Cardiac septum (tissue), 1 donor: Measurements from ENCODE around the gene GREM1. TPM values are rescaled to one million over a fixed set of nuclear protein-coding genes. Genes with fewer than 3 reads are reported as not detected.

ENCODE experiments used
- DNase-seq: peaks from one replicate; pipeline ENCODE4 v3.0.0-alpha.2; 2020; ENCODE audit warnings: low spot score
- intact Hi-C: fragments of 100-400 bp; cut with DNase I; formaldehyde crosslinking; loops from one replicate; pipeline ENCODE4 v1.14.0; 2022
- long read RNA-seq: library from polyadenylated mRNA; unstranded; transcript quantifications from one replicate; pipeline ENCODE4 v2.0.0, GENCODE V29; 2021
- total RNA-seq: library from RNA; stranded (reverse); fragmentation: NEBNext Ultra II Directional; extraction: Animal tissue kit (Norgen Biotek cat#: 25700); gene quantifications from one replicate; pipeline ENCODE4 v1.2.1, GENCODE V29; 2021
- donor health status: DM: no; HTN: no; CAD: no.

The GREM1 gene
- 0.59 TPM for total RNA-seq
- long read RNA-seq = 0 reads

DNA sequence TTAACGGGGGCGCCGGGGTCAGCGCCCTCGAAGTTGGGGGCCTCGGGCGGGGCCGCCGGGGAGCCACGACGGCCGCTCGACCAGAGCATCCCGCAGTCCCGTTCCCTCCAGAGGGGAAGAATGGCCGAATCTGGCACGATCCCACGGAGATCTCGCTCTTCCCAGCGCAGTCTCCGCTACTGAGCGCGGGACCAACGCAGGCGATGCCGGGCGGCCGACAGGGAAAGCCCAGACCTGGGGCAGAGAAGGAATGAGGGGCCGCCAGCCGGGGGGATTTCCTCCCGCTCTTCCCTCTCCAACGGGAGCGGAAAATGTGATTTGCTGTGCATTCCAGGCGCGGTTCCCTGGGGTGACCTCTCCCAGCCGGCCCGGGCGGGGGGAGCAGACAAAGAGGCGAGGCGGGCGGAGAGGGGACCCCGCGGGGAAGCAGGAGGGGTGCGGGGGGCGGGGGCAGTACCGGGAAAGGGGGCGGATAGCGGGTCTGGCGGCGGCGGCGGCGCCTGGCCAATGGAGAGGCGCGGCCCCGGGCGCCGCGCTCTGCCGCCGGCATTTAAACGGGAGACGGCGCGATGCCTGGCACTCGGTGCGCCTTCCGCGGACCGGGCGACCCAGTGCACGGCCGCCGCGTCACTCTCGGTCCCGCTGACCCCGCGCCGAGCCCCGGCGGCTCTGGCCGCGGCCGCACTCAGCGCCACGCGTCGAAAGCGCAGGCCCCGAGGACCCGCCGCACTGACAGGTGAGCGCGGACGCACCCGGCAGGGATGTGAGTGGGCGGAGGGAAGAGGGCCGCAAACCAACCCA is at the start of gene GREM1:
Gene GREM1, plus strand, starts transcription at position 579 of the 801 bp plus-strand sequence. CDS start 12,687 bp downstream, outside the sequence.
- intact Hi-C loops = no loop called here
- DNase-seq = no peak

DNA sequence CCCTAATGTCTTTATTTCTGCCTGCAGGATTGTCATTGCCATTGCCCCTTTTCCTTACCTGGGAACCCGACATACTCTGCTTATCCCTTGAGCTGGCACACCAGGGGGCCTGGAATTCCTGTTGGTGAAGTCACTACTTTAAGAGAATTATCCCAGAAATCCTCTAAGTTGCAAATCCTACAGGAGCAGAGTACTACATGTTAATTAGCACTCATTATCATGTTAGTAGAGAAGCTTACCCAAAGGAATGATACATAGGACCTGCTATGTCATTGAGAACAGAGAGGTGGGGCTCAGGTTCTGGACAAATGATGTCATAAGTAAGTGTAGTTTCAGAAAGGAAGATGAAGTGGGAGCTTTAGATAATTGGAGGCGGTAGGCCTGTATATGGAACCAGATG is 48.9 kb upstream of the GREM1 start:
- intact Hi-C loops = loop anchor here (10.0 kb wide), 1 partner anchor 286 kb away; no protein-coding TSS in a partner anchor
- no peak for DNase-seq

DNA sequence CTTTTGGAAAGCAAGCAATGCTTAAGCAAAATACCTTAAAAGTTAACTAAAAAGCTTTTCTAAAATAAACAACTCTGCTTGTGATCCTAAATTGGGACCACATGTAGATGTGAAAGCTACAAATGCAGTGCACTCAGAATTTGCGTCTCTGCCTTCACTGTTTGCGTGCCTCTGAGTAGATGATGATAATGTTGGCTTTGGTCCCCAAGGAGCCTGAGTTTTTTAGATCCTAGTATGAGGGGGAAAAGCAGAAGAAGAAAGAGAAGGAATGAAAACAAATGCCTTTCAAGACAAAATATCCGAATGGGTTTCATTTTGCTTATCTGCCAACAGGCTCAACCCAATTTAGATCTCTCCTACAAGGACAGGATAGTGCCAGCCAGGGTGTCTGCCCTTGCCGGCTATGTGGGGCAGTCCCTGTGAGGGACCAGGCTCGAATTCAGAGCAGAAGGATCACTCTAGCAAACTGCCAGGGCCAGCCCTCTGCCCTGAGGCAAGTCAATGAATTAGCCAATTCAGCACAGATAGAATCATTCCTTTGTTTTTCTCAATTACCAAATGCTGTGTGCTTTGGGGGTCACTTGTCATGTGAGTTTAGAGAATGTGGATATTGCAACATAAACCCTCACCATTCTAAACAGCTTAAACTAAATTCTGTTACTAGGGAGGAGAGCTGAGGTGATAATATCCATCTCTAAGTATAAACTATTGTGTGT is 47.8 kb upstream of the GREM1 start:
- DNase-seq = no peak
- intact Hi-C loops = loop anchor here (10.0 kb wide), 1 partner anchor 285 kb away; no protein-coding TSS in a partner anchor

DNA sequence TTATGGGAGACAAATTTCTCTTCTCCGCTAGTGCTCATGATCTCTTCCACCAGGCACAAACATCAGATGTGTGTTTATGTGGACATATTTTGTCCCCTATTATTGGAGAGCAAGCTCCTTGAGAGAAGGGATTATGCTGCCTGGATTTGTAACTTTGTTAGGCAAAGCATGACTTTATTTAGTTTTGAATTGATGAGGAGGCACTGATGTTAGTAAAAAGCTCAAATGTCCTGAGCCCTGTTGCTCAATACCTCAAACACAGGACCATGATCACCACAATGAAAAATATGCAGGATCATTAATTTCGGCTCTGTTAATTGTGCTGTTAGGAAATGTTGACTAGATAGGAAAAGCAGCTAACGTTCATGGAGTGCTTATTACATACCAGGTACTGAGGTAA is 47.2 kb upstream of the GREM1 start:
- intact Hi-C loops = no loop called here
- no peak for DNase-seq

DNA sequence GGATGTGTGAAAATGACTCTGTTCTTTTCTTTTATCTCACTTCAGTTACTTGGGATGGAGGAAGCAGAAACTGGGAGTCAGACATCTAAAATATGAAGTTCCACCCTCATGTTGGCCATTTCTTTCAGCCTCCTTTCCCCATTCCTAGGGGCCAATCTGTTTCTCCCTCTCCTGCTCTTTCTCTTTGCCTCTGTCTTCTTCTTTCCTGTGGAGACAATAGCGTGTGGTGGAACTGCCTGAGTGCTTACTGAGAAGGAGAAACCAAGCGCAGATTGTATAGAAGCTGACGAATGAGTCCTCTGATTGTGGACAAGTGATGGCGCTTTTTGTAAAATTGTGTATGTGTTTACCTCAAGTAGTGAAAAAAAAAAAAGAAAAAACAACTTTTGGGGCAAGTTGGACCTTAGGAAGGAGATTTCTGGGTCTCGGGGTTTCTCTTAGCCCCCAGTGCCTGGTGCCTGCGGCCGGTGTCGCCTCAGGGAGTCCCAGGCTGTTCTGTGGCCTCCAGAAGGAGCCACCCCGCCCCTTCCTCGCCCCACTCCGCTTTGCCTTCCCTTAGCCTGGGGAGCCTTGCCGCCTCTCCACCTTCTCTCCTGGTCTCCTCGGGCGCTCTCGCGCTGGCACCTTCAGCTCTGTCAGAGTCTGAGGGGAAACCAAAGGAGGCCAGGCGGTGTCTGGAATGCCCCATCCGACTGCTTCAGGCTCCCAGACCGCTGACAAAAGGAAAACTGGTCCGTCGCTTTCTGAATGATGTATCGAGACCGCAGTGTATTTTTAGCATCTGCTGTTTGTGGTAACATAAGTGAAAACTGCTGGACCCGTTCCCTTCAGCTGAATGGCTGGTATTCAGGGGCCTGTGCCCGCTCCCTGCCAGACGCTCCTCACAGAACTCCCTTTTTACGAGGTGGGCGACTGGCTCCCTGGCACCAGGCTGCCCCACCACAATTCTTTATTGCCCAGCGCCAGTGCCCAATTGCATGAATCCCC is 46.2 kb upstream of the GREM1 start:
- intact Hi-C loops = no loop called here
- DNase-seq = no peak

DNA sequence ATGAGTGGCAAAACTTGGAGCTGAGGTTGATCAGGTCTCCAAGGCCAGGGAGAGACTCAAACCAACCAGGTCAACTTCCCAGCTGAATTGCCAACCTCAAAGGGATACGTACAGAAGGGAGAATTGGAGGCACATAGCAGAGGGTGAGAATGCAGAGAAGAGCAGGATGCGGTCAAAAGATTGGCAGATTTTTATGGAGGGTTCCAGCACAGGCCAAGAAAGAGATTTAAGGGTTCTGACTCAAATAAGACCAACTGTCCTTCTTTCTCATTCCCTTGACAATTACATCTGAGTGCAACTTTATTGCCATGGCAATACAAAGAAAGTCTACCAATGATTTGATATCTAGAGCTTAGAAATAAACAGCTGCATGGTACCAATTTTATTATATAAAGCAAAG is 43.1 kb upstream of the GREM1 start:
- DNase-seq = no peak
- intact Hi-C loops = no loop called here

DNA sequence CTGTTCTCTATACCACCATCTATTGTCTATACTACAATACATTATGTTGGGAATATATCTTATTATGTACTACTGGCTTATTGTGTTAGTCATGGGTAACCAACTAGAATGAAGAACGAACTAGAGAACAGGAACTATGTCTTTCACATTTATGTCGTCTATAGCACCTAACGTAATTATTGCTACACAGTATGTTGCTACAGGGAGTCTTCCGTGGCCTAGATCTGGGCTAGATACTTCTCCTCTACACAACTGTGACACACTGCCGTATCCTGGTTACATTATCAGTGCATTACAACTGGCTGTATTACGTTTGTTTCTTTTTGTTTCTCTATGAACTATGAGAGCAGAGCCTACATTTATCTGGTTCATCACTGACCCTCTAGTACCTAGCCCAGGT is 42.3 kb upstream of the GREM1 start:
- intact Hi-C loops = no loop called here
- no peak for DNase-seq

DNA sequence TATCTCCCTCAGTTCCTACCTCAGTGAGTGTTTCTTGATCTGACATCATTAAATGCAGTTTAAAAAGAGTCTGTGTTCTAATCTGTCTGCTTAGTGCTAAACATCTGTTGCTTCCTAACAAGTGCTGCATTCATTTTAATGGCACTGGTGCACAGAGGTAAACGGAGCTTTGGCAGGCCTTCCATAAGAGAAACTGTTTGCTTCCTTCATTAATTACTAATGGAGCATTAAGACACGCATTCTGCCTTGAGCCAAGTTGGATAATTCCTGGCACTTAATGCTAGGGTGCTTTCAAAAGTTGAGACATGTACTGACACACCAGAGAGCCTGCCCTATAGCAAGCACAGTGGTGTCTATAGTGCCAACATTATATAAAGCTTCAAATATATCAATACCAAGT is 41.6 kb upstream of the GREM1 start:
- intact Hi-C loops = no loop called here
- no peak for DNase-seq

DNA sequence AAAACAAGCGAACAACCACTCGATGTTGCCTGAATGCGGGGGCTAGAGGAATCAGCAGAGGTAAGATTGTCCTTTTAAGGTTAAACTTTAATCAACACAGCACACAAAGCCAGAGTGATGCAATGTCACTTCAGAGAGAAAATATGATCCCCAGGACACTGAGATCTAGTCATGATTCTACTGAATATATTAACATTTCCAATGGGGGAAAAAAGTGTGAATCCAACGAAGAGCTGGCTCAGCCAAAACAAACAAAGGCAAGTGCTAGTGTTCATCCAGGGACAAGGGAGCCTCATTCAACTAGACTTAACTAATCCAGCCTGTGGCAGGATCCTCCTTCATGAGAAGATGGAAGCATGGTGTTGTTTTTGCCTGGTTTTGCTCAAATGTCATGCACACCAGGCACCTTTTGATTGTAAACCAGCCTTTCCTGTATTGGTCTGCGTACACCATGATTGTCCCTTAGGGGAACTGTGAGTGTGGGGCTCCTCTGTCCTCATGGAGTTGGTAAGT is 40.5 kb upstream of the GREM1 start:
- intact Hi-C loops = no loop called here
- DNase-seq = no peak

DNA sequence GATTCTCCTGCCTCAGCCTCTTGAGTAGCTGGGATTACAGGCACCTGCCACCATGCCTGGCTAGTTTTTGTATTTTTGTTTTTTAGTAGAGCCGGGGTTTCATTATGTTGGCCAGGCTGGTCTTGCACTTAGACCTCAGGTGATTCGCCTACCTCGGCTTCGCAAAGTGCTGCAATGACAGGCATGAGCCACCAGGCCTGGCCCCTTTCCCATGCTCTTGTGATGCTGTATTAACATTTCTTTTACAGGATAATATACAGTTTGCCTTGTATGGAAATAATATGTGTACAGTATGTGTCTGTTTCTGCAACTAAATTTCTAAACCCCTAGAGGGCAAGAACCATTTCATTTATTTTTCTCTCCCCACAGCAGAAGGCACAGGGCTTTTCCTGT is 38.5 kb upstream of the GREM1 start:
- intact Hi-C loops = no loop called here
- no peak for DNase-seq

DNA sequence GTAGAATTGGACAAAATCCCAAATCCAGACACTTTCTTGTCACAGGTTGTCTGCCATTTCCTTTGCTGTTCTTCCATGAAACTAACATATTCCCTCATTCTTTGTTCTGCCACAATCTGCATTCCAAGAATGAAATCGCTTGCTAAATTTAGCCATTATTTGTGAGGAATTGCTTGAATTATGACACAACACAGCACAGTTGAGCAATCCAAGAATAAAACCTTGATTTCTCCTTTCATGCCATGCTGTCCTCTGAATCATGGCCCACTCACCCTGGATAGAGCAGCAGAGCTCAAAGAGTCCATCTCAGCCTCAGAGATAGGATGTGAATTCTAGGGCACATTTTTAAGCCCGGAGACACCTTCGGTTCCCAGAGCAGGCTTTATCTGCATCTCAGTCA is 35.2 kb upstream of the GREM1 start:
- intact Hi-C loops = loop anchor here (10.0 kb wide), 1 partner anchor 192 kb away; no protein-coding TSS in a partner anchor
- DNase-seq = no peak

DNA sequence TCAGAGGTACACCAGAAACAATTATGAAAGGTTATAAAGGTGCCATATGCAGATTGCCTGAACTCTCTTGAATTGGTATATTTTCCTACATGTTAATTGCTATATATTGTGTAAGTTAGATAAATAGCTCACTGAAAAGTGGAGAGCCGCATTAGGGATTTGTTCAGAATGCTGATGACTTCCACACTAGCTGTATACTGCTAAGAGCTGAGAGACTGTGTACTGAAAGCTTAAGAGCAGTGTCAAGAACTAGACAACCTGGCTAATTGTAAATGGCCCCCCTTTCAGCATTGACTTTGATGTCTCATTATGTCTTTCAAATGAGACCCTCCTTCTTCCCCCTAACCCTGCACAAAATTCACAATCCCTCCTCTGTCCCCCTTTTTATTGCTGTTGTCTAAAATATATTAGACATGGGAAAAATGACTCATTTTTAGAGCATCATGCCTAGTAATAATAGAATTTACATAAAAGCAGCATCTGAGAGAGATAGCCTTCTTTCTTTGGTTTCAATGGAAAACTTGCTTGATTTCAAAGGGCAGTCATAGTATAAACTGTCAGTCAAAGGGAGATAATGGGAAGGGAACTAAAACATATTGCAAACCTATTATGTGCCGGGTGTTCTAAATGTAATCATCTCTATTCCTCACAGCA is 34.7 kb upstream of the GREM1 start:
- intact Hi-C loops = loop anchor here (10.0 kb wide), 1 partner anchor 192 kb away; no protein-coding TSS in a partner anchor
- no peak for DNase-seq

DNA sequence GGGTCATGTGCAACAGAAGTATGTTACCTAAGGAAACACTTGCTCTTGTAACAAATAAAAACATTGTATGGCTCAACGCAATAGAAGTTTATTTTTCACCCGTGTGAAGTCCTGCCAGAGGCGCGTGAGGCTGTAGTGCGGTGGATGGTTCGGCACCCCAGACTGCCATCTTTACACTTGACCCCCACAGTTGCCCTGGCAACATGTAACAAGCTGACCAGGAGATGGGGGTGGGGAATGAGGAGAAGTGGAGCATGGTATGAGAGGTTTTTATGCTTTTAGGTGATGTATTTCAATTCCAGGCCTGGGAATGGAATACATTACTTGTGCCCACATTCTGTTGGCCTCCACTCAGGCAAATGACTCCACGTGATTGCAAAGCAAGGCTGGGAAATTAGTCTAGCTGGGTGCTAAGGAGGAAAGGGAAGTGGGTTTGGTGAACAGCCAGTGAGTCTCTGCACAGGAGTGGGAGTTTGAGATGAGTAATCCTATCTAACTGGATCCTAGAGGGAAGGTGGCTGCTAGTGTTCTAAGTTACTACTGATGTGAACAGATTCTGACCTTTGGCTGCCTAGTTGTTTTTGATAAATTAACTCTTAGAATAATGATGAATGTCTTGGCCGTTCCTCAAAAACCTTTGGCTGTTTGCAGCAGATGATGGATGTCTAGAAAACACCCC is 33.8 kb upstream of the GREM1 start:
- no peak for DNase-seq
- intact Hi-C loops = loop anchor here (10.0 kb wide), 1 partner anchor 191 kb away; no protein-coding TSS in a partner anchor

DNA sequence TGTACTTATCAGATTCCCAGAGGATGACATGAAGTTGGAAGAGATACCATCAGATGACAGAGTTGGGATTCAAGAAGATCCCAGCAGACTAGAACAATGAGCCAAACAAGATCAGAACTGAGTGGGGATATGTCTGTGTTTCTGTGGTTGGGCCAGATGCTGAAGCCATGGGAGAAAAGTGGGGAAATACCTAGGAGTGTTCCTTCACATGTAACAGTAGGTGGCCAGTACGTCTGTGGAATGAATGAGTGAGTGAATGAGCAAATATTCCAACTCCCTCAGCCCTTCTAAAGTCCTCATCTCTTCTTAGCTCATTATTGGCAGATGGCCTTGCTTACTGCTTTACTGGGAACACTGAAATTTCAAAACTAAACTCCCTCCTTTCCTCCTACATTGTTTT is 32.2 kb upstream of the GREM1 start:
- intact Hi-C loops = loop anchor here (10.0 kb wide), 1 partner anchor 189 kb away; no protein-coding TSS in a partner anchor

DNA sequence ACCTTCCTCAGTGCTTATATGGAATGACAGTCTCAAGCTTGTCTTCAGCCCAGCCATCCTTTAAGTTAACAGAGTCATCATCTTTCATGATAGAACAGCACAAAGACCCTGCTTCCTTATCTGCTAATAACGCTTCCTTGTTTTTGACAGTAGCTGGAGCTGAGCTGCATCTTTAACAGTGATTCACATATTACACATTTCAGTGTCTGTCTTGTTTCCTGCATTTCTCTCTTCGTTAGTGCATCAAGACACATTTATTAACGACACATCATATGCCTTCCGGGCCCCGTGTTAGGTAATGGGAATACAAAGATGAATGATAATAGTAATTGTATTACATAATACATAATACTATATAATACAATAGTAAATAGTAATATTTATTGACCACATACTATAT is 30.2 kb upstream of the GREM1 start:
- intact Hi-C loops = loop anchor here (10.0 kb wide), 1 partner anchor 187 kb away; no protein-coding TSS in a partner anchor
- DNase-seq = no peak

More for the DNA sequence above, 32.2 kb upstream of the GREM1 start:
- no peak for DNase-seq

DNA sequence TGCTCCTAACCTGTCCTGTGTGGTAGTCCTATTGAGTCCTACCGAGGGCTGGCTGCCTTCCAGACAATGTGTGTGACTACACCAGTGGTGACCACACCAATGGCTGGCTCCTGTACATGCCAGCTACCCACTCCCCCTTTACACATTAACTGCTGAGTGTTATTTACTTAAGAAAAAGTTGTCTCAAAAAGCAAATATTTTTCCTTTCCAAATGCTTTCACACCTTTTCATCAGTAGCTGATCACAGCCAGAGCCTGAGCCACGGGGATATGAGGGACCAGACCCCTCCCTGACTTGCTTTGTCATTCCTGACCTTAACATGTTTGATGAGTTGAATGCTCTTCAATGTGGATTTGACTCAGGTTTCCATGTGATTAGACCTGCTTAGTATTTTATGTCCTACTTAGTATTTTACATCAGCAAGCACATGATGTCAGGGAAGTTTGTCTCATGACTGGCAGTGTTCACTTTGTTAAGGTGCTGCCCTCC is 29.6 kb upstream of the GREM1 start:
- intact Hi-C loops = loop anchor here (10.0 kb wide), 1 partner anchor 187 kb away; no protein-coding TSS in a partner anchor
- DNase-seq = no peak

DNA sequence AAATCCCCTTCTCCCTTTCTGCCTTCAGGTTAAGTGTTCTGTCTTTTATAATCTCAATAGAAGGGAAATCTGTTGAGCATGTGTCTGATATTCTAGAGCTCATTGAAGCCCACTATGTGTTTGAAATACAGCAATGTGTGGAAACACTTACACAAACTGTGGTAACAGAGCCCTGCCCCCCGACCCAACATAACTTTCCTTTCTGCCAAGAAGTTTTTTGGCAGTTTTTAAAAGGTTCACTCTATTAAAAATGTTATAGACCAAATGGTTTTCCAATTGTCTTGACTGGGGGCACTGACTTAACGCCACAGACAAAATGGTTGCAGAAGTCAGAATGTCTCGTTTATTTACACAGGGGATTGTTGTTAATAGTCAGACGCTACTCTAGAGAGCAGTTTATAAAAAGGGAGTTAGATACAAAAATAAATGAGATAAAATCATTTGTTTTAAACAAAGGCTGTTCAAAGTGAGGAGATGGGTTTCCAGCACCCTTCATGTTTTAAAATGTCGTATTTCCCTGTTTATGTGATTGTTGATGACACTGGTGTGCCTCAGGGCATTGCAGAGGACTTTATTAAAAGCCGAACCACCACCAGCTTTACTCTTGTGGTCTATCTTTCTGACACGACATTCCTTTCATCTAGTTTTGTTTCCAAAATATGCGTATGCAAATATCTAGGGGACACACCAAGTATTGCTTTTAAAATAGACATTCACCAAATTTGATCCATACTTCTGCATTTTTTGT is 26.7 kb upstream of the GREM1 start:
- DNase-seq = no peak
- intact Hi-C loops = no loop called here
